Neutrophil (primary cell): Measurements from ENCODE around the gene SCUBE3.

Source experiments
- H3K27ac ChIP-seq: fragments of 200-600 bp; sonication (generic); 2 replicates; pipeline ENCODE4 v1.5.1; 2016; ENCODE audit warnings: mild to moderate bottlenecking, moderate library complexity
- H3K27me3 ChIP-seq: fragments of 200-600 bp; sonication (generic); 2 replicates; pipeline ENCODE4 v1.6.0; 2016; ENCODE audit warnings: mild to moderate bottlenecking
- H3K36me3 ChIP-seq: fragments of 200-600 bp; sonication (generic); 2 replicates; pipeline ENCODE4 v1.5.1; 2017
- H3K4me1 ChIP-seq, 2 experiments: fragments of 200-600 bp in 1 of 2; sonication (generic) in 1 of 2; 1 replicate in 1 of 2; 2 replicates in 1 of 2; pipeline versions ENCODE4 v1.5.1 to v1.6.1; 2013 to 2016; ENCODE audit warnings: low read depth in 1 of 2, low read length in 1 of 2, mild to moderate bottlenecking in 1 of 2, moderate library complexity in 1 of 2; ENCODE audit not compliant: control insufficient read depth in 1 of 2, insufficient read depth in 1 of 2
- H3K4me3 ChIP-seq, 2 experiments: fragments of 200-600 bp in 1 of 2; sonication (generic) in 1 of 2; 1 replicate in 1 of 2; 2 replicates in 1 of 2; pipeline ENCODE4 v1.5.1; 2013 to 2016; ENCODE audit warnings: low read depth in 1 of 2, low read length in 1 of 2, mild to moderate bottlenecking in 1 of 2, moderate library complexity in 1 of 2
- H3K9me3 ChIP-seq: fragments of 200-600 bp; sonication (generic); 2 replicates; pipeline ENCODE4 v1.5.1; 2016
- CTCF ChIP-seq: fragments of 200-600 bp; sonication (generic); IDR thresholded peaks from 2 replicates; pipeline ENCODE4 v1.5.1; 2016; ENCODE audit warnings: antibody characterized with exemption

The SCUBE3 gene

GRCh38 chr6:35181308-35181932 is 32.3 kb upstream of the SCUBE3 start:
- no peak for TF ChIP-seq CTCF
- H3K4me1 ChIP-seq, result no peaks in the 10 kb centered on the region
- H3K27me3 ChIP-seq, result peaks cover 31% of the 10 kb centered on the region
- no peak overlapping the region for H3K27ac ChIP-seq
- no peaks in the 10 kb centered on the region for H3K36me3 ChIP-seq
- no peak overlapping the region for H3K4me3 ChIP-seq
- no peaks in the 10 kb centered on the region for H3K9me3 ChIP-seq

GRCh38 chr6:35181933-35182612 is 31.7 kb upstream of the SCUBE3 start:
- no peak overlapping the region for H3K27ac ChIP-seq
- no peaks in the 10 kb centered on the region for H3K36me3 ChIP-seq
- no peak overlapping the region for H3K4me3 ChIP-seq
- H3K27me3 ChIP-seq, result peaks cover 31% of the 10 kb centered on the region
- TF ChIP-seq CTCF, result no peak
- no peaks in the 10 kb centered on the region for H3K4me1 ChIP-seq
- no peaks in the 10 kb centered on the region for H3K9me3 ChIP-seq

GRCh38 chr6:35183281-35183680 is 30.5 kb upstream of the SCUBE3 start:
- TF ChIP-seq CTCF, result no peak
- Histone ChIP-seq H3K4me1 (no peaks in the 10 kb centered on the region), H3K4me3 (no peak overlapping the region), H3K36me3 (no peaks in the 10 kb centered on the region), H3K27me3 (peaks cover 31% of the 10 kb centered on the region), H3K9me3 (no peaks in the 10 kb centered on the region), H3K27ac (no peak overlapping the region)

GRCh38 chr6:35183935-35184334 is 29.8 kb upstream of the SCUBE3 start:
- Histone ChIP-seq H3K4me3 (no peak overlapping the region), H3K4me1 (no peaks in the 10 kb centered on the region), H3K27me3 (peaks cover 31% of the 10 kb centered on the region), H3K27ac (no peak overlapping the region), H3K9me3 (no peaks in the 10 kb centered on the region), H3K36me3 (no peaks in the 10 kb centered on the region)
- no peak for TF ChIP-seq CTCF

- Histone ChIP-seq H3K9me3 (no peaks in the 10 kb centered on the region), H3K27ac (no peak overlapping the region), H3K36me3 (no peaks in the 10 kb centered on the region), H3K4me1 (no peaks in the 10 kb centered on the region), H3K4me3 (no peak overlapping the region), H3K27me3 (peaks cover 31% of the 10 kb centered on the region)
- TF ChIP-seq CTCF, result no peak
Measured at GRCh38 chr6:35184580-35185301, 29.0 kb upstream of the SCUBE3 start.
